Measurements from ENCODE around the gene TMEM151B. TPM values are rescaled to one million over a fixed set of nuclear protein-coding genes. Genes with fewer than 3 reads are reported as not detected.

The TMEM151B gene
- total and polyA plus RNA-seq, 2 of the 4 experiments (the other 2 are of a cell fraction): not detected

- Histone ChIP-seq H3K56ac (ENCODE audit: extremely low read depth, insufficient read depth, low read length) (no peak overlapping the region), H3K4me3 (ENCODE audit: insufficient read depth, low read depth, low read length) (no peak overlapping the region), H3K18ac (ENCODE audit: low read depth, low read length) (no peak overlapping the region), H2BK20ac (ENCODE audit: low read depth, low read length) (no peak overlapping the region), H3K9me1 (ENCODE audit: insufficient read depth, low read length) (no peaks in the 10 kb centered on the region), H2BK120ac (ENCODE audit: low read depth, low read length) (no peak overlapping the region), H2AFZ (replicated peaks; ENCODE audit: low read length, poor library complexity) (no peak overlapping the region), H2AK5ac (ENCODE audit: low read depth, low read length) (no peak overlapping the region), H3K27ac (ENCODE audit: insufficient read depth, low read length) (no peak overlapping the region), H2AK9ac (replicated peaks; ENCODE audit: low read depth, low read length, poor library complexity) (no peak overlapping the region), H3K9me3 (ENCODE audit: control insufficient read depth, insufficient read depth, low read length) (peaks cover 2% of the 10 kb centered on the region), H3K23ac (ENCODE audit: low read depth, low read length) (no peak overlapping the region), H3K36me3 (ENCODE audit: control insufficient read depth, insufficient read depth, low read length) (no peaks in the 10 kb centered on the region), H3K4me2 (ENCODE audit: low read depth, low read length) (no peak overlapping the region), H4K8ac (ENCODE audit: low read depth in 2 of 2, low read length in 2 of 2) (no peak overlapping the region), H3K27me3 (ENCODE audit: control insufficient read depth, insufficient read depth, low read length) (peaks cover 28% of the 10 kb centered on the region), H2BK5ac (ENCODE audit: low read depth, low read length, poor library complexity, severe bottlenecking) (no peak overlapping the region), H3K9ac (ENCODE audit: low read depth, low read length) (no peak overlapping the region), H4K91ac (ENCODE audit: insufficient read depth, low read depth, low read length) (no peak overlapping the region), H4K5ac (ENCODE audit: low read depth, low read length) (no peak overlapping the region), H4K20me1 (ENCODE audit: insufficient read depth, low read length) (no peaks in the 10 kb centered on the region), H3K4ac (ENCODE audit: low read depth, low read length) (no peak overlapping the region), H2BK15ac (ENCODE audit: low read depth, low read length) (no peak overlapping the region), H3K14ac (replicated peaks; ENCODE audit: low read depth, low read length) (no peak overlapping the region), H3K79me1 (ENCODE audit: low read depth in 1 of 2, low read length in 2 of 2) (no peaks in the 10 kb centered on the region), H3K4me1 (ENCODE audit: control insufficient read depth, insufficient read depth, low read length) (no peaks in the 10 kb centered on the region)
- BruUV-seq (replicated peaks): no TSS peak
- ChIA-PET CTCF (no interaction called here), POLR2A (ENCODE audit: unreplicated experiment) (no interaction called here)
- TF ChIP-seq CTCF (conservative IDR thresholded peaks at IDR 0.05; ENCODE audit: low read depth, low read length) (no peak), RCOR1 (IDR thresholded peaks at IDR 0.05; ENCODE audit: insufficient replicate concordance, low read length) (no peak), NFE2L2 (IDR thresholded peaks at IDR 0.05; ENCODE audit: low read depth, low read length) (no peak), MXI1 (IDR thresholded peaks at IDR 0.05; ENCODE audit: borderline replicate concordance, low read depth, low read length) (no peak), RFX5 (IDR thresholded peaks at IDR 0.05; ENCODE audit: low read depth, low read length) (no peak), USF2 (IDR thresholded peaks at IDR 0.05; ENCODE audit: low read depth, low read length) (no peak), CHD1 (IDR thresholded peaks at IDR 0.05; ENCODE audit: low read depth, low read length) (no peak)
- TF ChIP-seq, protein P1, sequence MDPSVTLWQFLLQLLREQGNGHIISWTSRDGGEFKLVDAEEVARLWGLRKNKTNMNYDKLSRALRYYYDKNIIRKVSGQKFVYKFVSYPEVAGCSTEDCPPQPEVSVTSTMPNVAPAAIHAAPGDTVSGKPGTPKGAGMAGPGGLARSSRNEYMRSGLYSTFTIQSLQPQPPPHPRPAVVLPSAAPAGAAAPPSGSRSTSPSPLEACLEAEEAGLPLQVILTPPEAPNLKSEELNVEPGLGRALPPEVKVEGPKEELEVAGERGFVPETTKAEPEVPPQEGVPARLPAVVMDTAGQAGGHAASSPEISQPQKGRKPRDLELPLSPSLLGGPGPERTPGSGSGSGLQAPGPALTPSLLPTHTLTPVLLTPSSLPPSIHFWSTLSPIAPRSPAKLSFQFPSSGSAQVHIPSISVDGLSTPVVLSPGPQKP (IDR thresholded peaks at IDR 0.05; ENCODE audit: borderline replicate concordance, low read depth, low read length): no peak
- in situ Hi-C loops (cut with MboI; ENCODE audit: low sequenced_read_pairs) (no loop called here), intact Hi-C loops (cut with micrococcal nuclease) (no loop called here), dilution Hi-C loops (cut with HindIII; ENCODE audit: low sequenced_read_pairs, unreplicated experiment) (no loop called here)
- DNase-seq (no peak), ATAC-seq (ENCODE audit: low read depth) (no peak)
- WGBS, 2 experiments (ENCODE audit: extremely low coverage in 2 of 2, insufficient read length in 1 of 2): no CpG with 5 or more reads among the region's 4 CpGs
These were observed 85.4 kb downstream of the TMEM151B start for GRCh38 chr6:44355640-44356039.
